Stimulated activated CD8-positive, alpha-beta memory T cell treated with anti-CD3 and anti-CD28 coated beads, Interleukin-4, amount 100 ng/mL, for 1 hour (primary cell): Measurements from ENCODE around the gene MCC.

ENCODE experiments used
- DNase-seq, 2 donors: peaks; one replicate each; pipeline ENCODE4 v3.0.0-alpha.2; 2020; ENCODE audit warnings: low read depth in 2 of 2, low spot score in 1 of 2

Gene MCC

GRCh38 chr5:113118765-113119164 lies 369.5 kb downstream of the MCC start:
- DNase-seq: no peak

GRCh38 chr5:113118298-113118697 lies 370.0 kb downstream of the MCC start:
- no peak for DNase-seq

GRCh38 chr5:113117543-113118115 lies 370.6 kb downstream of the MCC start:
- DNase-seq: no peak

GRCh38 chr5:113115956-113116355 lies 372.3 kb downstream of the MCC start:
- no peak for DNase-seq

GRCh38 chr5:113115061-113115460 lies 373.2 kb downstream of the MCC start:
- no peak for DNase-seq

GRCh38 chr5:113114559-113114958 lies 373.7 kb downstream of the MCC start:
- DNase-seq: no peak

GRCh38 chr5:113112435-113112834 lies 375.8 kb downstream of the MCC start:
- no peak for DNase-seq

GRCh38 chr5:113110117-113110516 lies 378.1 kb downstream of the MCC start:
- no peak for DNase-seq

- DNase-seq: no peak
Measured at GRCh38 chr5:113109344-113109743, 378.9 kb downstream of the MCC start.

GRCh38 chr5:113108485-113108884 lies 379.8 kb downstream of the MCC start:
- no peak for DNase-seq

GRCh38 chr5:113106821-113107220 lies 381.4 kb downstream of the MCC start:
- DNase-seq: no peak

GRCh38 chr5:113105693-113106280 lies 382.5 kb downstream of the MCC start:
- DNase-seq: no peak

- no peak for DNase-seq
Measured at GRCh38 chr5:113103330-113103729, 384.9 kb downstream of the MCC start.

- DNase-seq: no peak
Measured at GRCh38 chr5:113102121-113102531, 386.1 kb downstream of the MCC start.

- no peak for DNase-seq
Measured at GRCh38 chr5:113100981-113101380, 387.3 kb downstream of the MCC start.

GRCh38 chr5:113099822-113100221 lies 388.4 kb downstream of the MCC start:
- no peak for DNase-seq

GRCh38 chr5:113098378-113098777 lies 389.9 kb downstream of the MCC start:
- DNase-seq: no peak

GRCh38 chr5:113095831-113096230 lies 392.4 kb downstream of the MCC start:
- no peak for DNase-seq

GRCh38 chr5:113093558-113093957 lies 394.7 kb downstream of the MCC start:
- DNase-seq: no peak

GRCh38 chr5:113092683-113093082 lies 395.6 kb downstream of the MCC start:
- no peak for DNase-seq

GRCh38 chr5:113091622-113092021 lies 396.6 kb downstream of the MCC start:
- DNase-seq: no peak

GRCh38 chr5:113090336-113091106 lies 397.7 kb downstream of the MCC start:
- no peak for DNase-seq
